ENCODE results near the gene ATG10. TPM values are rescaled to one million over a fixed set of nuclear protein-coding genes. Genes with fewer than 3 reads are reported as not detected.
"Not testable (repeated sequence)": the region's sequence is repeated elsewhere in the genome, so short reads cannot be mapped to it uniquely, and the experiment has no call there.

The ATG10 gene
- total RNA-seq, 1 donor from 2014 or later: 4.3 TPM

DNA sequence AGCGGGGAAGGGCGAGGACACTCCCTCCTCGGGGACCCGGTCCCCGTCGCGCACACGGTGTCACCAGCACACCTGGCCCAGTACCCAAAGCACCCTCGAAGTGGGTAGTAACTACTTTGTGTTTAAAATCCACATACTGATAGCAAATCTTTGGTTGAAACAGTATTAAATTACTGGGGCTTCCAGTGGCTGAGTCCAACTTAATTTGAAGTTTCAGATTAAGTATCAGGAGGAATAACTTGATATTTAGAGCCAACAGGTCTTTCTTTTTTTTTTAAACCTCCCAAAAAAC, 615 bp downstream of the ATG10 start:
- H3K9ac ChIP-seq (ENCODE audit: low read length): peak overlapping the region; percentile 92
- peak overlapping the region; percentile 90 for H2AFZ ChIP-seq (ENCODE audit: low read depth, low read length)
- DNase-seq (ENCODE audit: low read depth): no peak
- peak overlapping the region; percentile 76 for H3K4me3 ChIP-seq (ENCODE audit: insufficient read depth, low read depth, low read length)
- H3K4me3 Mint-ChIP-seq (ENCODE audit: unreplicated experiment): peak overlapping the region; percentile 77
- H3K27ac Mint-ChIP-seq (ENCODE audit: unreplicated experiment): peak overlapping the region; percentile 62
- no peak for FAIRE-seq
- no peaks in the 10 kb centered on the region for H3K79me2 ChIP-seq (ENCODE audit: insufficient read depth, low read length)
- TF ChIP-seq, protein P1, sequence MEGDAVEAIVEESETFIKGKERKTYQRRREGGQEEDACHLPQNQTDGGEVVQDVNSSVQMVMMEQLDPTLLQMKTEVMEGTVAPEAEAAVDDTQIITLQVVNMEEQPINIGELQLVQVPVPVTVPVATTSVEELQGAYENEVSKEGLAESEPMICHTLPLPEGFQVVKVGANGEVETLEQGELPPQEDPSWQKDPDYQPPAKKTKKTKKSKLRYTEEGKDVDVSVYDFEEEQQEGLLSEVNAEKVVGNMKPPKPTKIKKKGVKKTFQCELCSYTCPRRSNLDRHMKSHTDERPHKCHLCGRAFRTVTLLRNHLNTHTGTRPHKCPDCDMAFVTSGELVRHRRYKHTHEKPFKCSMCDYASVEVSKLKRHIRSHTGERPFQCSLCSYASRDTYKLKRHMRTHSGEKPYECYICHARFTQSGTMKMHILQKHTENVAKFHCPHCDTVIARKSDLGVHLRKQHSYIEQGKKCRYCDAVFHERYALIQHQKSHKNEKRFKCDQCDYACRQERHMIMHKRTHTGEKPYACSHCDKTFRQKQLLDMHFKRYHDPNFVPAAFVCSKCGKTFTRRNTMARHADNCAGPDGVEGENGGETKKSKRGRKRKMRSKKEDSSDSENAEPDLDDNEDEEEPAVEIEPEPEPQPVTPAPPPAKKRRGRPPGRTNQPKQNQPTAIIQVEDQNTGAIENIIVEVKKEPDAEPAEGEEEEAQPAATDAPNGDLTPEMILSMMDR (IDR thresholded peaks at IDR 0.05; ENCODE audit: insufficient read depth, low read depth, low read length): no peak
- TF ChIP-seq EZH2 (IDR thresholded peaks at IDR 0.05; ENCODE audit: insufficient read depth, low read length): no peak
- no peaks in the 10 kb centered on the region for H3K27me3 Mint-ChIP-seq (ENCODE audit: low read depth, unreplicated experiment)
- peak overlapping the region; percentile 87 for H3K4me2 ChIP-seq (ENCODE audit: low read length)
- H3K9me3 Mint-ChIP-seq (ENCODE audit: unreplicated experiment): no peaks in the 10 kb centered on the region
- peaks cover 2% of the 10 kb centered on the region for H3K4me1 Mint-ChIP-seq (ENCODE audit: low read depth, unreplicated experiment)
- peak overlapping the region; percentile 98 for H3K27ac ChIP-seq (ENCODE audit: low read depth, low read length)
- H3K9me3 ChIP-seq (ENCODE audit: insufficient read depth, low read depth, low read length): no peaks in the 10 kb centered on the region
- no peaks in the 10 kb centered on the region for H3K36me3 ChIP-seq (ENCODE audit: insufficient read depth, low read length)
- no peaks in the 10 kb centered on the region for H3K27me3 ChIP-seq (ENCODE audit: insufficient read depth, low read length)
- H3K4me1 ChIP-seq (ENCODE audit: insufficient read depth, low read length): no peaks in the 10 kb centered on the region
- no peaks in the 10 kb centered on the region for H3K36me3 Mint-ChIP-seq (ENCODE audit: low read depth, unreplicated experiment)
- H4K20me1 ChIP-seq (ENCODE audit: insufficient read depth, low read length): no peaks in the 10 kb centered on the region

DNA sequence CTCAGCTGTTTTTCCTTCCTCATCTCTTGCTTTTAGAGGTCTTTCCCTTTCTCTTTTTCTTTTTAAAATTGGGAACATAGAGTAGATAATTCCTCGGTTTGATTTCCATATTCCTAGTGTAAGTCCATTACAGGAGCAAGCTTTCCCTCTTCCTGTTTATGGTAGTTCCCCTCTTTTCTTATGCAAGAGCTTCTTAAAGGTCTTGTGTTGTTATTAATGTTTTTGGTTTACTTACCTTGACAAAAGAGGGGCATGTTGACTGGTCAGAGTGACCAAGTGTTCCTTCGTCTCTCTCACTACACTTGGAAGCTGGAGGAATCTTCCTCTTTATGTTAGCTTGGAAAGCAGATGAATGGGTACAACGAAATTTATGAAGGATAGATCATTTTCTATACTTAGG, 8.3 kb downstream of the ATG10 start:
- H3K9ac ChIP-seq (ENCODE audit: low read length): no peak overlapping the region
- no peak overlapping the region for H3K4me2 ChIP-seq (ENCODE audit: low read length)
- H3K36me3 ChIP-seq (ENCODE audit: insufficient read depth, low read length): no peaks in the 10 kb centered on the region
- TF ChIP-seq, protein P1 (IDR thresholded peaks at IDR 0.05; ENCODE audit: insufficient read depth, low read depth, low read length): no peak
- no peak for TF ChIP-seq EZH2 (IDR thresholded peaks at IDR 0.05; ENCODE audit: insufficient read depth, low read length)
- Mint-ChIP-seq H3K36me3 (ENCODE audit: low read depth, unreplicated experiment) (peaks cover 4% of the 10 kb centered on the region), H3K4me1 (ENCODE audit: low read depth, unreplicated experiment) (no peaks in the 10 kb centered on the region), H3K27me3 (ENCODE audit: low read depth, unreplicated experiment) (no peaks in the 10 kb centered on the region), H3K9me3 (ENCODE audit: unreplicated experiment) (peaks cover 2% of the 10 kb centered on the region), H3K4me3 (ENCODE audit: unreplicated experiment) (no peak overlapping the region), H3K27ac (ENCODE audit: unreplicated experiment) (no peak overlapping the region)
- no peaks in the 10 kb centered on the region for H4K20me1 ChIP-seq (ENCODE audit: insufficient read depth, low read length)
- DNase-seq (ENCODE audit: low read depth) (no peak), FAIRE-seq (no peak)
- H3K4me1 ChIP-seq (ENCODE audit: insufficient read depth, low read length): no peaks in the 10 kb centered on the region
- H3K27ac ChIP-seq (ENCODE audit: low read depth, low read length): no peak overlapping the region
- no peak overlapping the region for H2AFZ ChIP-seq (ENCODE audit: low read depth, low read length)
- no peaks in the 10 kb centered on the region for H3K79me2 ChIP-seq (ENCODE audit: insufficient read depth, low read length)
- H3K4me3 ChIP-seq (ENCODE audit: insufficient read depth, low read depth, low read length): no peak overlapping the region
- H3K9me3 ChIP-seq (ENCODE audit: insufficient read depth, low read depth, low read length): no peaks in the 10 kb centered on the region
- no peaks in the 10 kb centered on the region for H3K27me3 ChIP-seq (ENCODE audit: insufficient read depth, low read length)

DNA sequence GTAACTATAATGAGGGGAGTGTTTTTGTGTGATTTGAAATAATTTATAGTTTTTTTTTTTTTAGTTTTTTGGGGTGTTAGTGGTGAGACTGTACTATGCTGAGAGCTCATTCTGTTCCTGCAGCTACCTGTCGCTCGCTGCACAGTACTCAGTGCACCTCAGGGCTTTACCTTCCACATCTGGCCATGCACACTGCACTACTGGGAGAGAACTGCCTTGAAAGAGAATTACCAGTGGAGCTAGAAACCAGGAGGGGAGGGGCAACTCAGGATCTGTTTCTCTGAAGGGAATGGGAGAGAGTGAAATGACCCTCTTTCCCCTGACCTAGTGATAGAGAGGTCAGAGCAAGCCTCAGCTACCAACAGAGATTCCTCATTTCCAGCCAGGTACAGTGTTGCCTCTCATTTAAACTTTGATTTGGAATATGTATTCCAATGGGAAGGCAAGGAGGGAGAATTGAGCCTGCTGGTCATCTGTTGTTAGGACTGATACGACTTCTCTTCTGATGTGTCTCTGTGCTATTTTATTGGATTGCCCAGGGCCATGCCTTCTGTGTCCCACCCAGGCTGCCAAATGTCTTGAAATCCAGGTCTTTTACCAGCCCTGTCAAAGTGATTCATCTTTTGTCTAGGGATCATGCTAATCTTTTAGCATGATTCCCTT, 8.9 kb downstream of the ATG10 start:
- Mint-ChIP-seq H3K27ac (ENCODE audit: unreplicated experiment) (no peak overlapping the region), H3K36me3 (ENCODE audit: low read depth, unreplicated experiment) (peaks cover 4% of the 10 kb centered on the region), H3K4me3 (ENCODE audit: unreplicated experiment) (no peak overlapping the region), H3K4me1 (ENCODE audit: low read depth, unreplicated experiment) (no peaks in the 10 kb centered on the region), H3K27me3 (ENCODE audit: low read depth, unreplicated experiment) (no peaks in the 10 kb centered on the region), H3K9me3 (ENCODE audit: unreplicated experiment) (peaks cover 2% of the 10 kb centered on the region)
- Histone ChIP-seq H3K79me2 (ENCODE audit: insufficient read depth, low read length) (no peaks in the 10 kb centered on the region), H3K27me3 (ENCODE audit: insufficient read depth, low read length) (no peaks in the 10 kb centered on the region), H3K9ac (ENCODE audit: low read length) (no peak overlapping the region), H4K20me1 (ENCODE audit: insufficient read depth, low read length) (no peaks in the 10 kb centered on the region), H3K27ac (ENCODE audit: low read depth, low read length) (no peak overlapping the region), H3K9me3 (ENCODE audit: insufficient read depth, low read depth, low read length) (no peaks in the 10 kb centered on the region), H3K4me3 (ENCODE audit: insufficient read depth, low read depth, low read length) (no peak overlapping the region), H3K4me2 (ENCODE audit: low read length) (no peak overlapping the region), H2AFZ (ENCODE audit: low read depth, low read length) (no peak overlapping the region), H3K36me3 (ENCODE audit: insufficient read depth, low read length) (no peaks in the 10 kb centered on the region), H3K4me1 (ENCODE audit: insufficient read depth, low read length) (no peaks in the 10 kb centered on the region)
- FAIRE-seq (no peak), DNase-seq (ENCODE audit: low read depth) (no peak)
- TF ChIP-seq EZH2 (IDR thresholded peaks at IDR 0.05; ENCODE audit: insufficient read depth, low read length): no peak
- TF ChIP-seq, protein P1 (IDR thresholded peaks at IDR 0.05; ENCODE audit: insufficient read depth, low read depth, low read length): no peak

DNA sequence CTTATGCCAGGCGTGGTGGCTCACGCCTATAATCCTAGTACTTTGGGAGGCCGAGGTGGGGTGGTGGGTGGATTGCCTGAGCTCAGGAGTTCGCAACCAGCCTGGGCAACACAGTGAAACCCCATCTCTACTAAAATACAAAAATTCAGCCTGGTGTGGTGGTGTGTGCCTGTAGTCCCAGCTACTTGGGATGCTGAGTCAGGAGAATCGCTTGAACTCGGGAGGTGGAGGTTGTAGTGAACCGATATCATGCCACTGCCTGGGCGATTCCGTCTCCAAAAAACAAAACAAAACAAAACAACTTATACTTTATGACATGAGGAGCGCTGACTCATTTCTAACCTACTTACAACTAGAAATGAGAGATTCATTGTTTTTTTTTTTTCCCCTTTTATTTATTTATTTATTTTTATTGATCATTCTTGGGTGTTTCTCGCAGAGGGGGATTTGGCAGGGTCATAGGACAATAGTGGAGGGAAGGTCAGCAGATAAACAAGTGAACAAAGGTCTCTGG, 10.4 kb downstream of the ATG10 start:
- H3K36me3 Mint-ChIP-seq (ENCODE audit: low read depth, unreplicated experiment); H3K36me3 ChIP-seq (ENCODE audit: insufficient read depth, low read length); H3K27me3 Mint-ChIP-seq (ENCODE audit: low read depth, unreplicated experiment); H3K27ac ChIP-seq (ENCODE audit: low read depth, low read length); H3K27ac Mint-ChIP-seq (ENCODE audit: unreplicated experiment); H3K4me3 Mint-ChIP-seq (ENCODE audit: unreplicated experiment); H2AFZ ChIP-seq (ENCODE audit: low read depth, low read length); H3K9me3 ChIP-seq (ENCODE audit: insufficient read depth, low read depth, low read length); H4K20me1 ChIP-seq (ENCODE audit: insufficient read depth, low read length); H3K79me2 ChIP-seq (ENCODE audit: insufficient read depth, low read length); H3K4me1 ChIP-seq (ENCODE audit: insufficient read depth, low read length); FAIRE-seq; H3K27me3 ChIP-seq (ENCODE audit: insufficient read depth, low read length); H3K4me1 Mint-ChIP-seq (ENCODE audit: low read depth, unreplicated experiment); H3K9me3 Mint-ChIP-seq (ENCODE audit: unreplicated experiment); H3K4me3 ChIP-seq (ENCODE audit: insufficient read depth, low read depth, low read length); H3K4me2 ChIP-seq (ENCODE audit: low read length); DNase-seq (ENCODE audit: low read depth); H3K9ac ChIP-seq (ENCODE audit: low read length): not testable (repeated sequence)

Measured in astrocyte (in vitro differentiated cells and primary cell).